ENCODE measurements around the gene NEGR1. TPM values are rescaled to one million over a fixed set of nuclear protein-coding genes. Genes with fewer than 3 reads are reported as not detected.

NEGR1 gene
- total and polyA plus RNA-seq, 4 donors = 0.08 to 0.14 (median 0.12) TPM; not detected in 1

DNA sequence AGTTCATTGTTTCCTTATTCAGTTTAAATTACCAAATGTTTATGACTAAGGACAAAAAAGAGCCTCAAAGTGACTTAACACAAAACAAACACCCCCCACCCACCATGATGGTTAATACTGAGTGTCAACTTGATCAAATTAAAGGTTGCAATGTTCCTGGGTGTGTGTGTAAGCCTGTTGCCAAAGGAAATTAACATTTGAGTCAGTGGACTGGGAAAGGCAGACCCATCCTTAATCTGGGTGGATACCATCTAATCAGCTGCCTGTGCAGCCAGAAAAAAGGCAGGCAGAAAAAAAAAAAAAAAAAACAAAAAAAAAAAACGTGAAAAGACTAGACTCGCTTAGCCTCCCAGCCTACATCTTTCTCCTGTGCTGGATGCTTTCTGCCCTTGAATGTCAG is 543.4 kb downstream of the NEGR1 start:
- Histone ChIP-seq H3K9ac (ENCODE audit: low read depth in 1 of 2, low read length in 2 of 2) (no peak overlapping the region), H3K27ac (ENCODE audit: low read depth in 1 of 2, low read length in 2 of 2) (no peak overlapping the region), H3K27me3 (ENCODE audit: control insufficient read depth in 4 of 4, insufficient read depth in 4 of 4, low read length in 3 of 4) (no peaks in the 10 kb centered on the region), H3K4me3 (ENCODE audit: low read depth in 1 of 3, low read length in 3 of 3) (no peak overlapping the region), H3K36me3 (ENCODE audit: control insufficient read depth in 4 of 4, insufficient read depth in 3 of 4, low read depth in 1 of 4, low read length in 3 of 4) (no peaks in the 10 kb centered on the region), H3K4me1 (ENCODE audit: control insufficient read depth in 4 of 4, insufficient read depth in 4 of 4, low read length in 3 of 4) (no peaks in the 10 kb centered on the region), H3K9me3 (ENCODE audit: control insufficient read depth in 4 of 4, low read length in 3 of 4) (no peaks in the 10 kb centered on the region)
- TF ChIP-seq SP1 (IDR thresholded peaks at IDR 0.05) (no peak), YY1 (IDR thresholded peaks at IDR 0.05) (no peak), FOXA1 (IDR thresholded peaks at IDR 0.05) (no peak), TAF1 (conservative IDR thresholded peaks at IDR 0.05) (no peak), RXRA (IDR thresholded peaks at IDR 0.05) (no peak), JUND (IDR thresholded peaks at IDR 0.05) (no peak), HNF4A (conservative IDR thresholded peaks at IDR 0.05) (no peak)
- TF ChIP-seq, protein P1, sequence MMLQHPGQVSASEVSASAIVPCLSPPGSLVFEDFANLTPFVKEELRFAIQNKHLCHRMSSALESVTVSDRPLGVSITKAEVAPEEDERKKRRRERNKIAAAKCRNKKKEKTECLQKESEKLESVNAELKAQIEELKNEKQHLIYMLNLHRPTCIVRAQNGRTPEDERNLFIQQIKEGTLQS (IDR thresholded peaks at IDR 0.05) = no peak
- TF ChIP-seq, protein P2, sequence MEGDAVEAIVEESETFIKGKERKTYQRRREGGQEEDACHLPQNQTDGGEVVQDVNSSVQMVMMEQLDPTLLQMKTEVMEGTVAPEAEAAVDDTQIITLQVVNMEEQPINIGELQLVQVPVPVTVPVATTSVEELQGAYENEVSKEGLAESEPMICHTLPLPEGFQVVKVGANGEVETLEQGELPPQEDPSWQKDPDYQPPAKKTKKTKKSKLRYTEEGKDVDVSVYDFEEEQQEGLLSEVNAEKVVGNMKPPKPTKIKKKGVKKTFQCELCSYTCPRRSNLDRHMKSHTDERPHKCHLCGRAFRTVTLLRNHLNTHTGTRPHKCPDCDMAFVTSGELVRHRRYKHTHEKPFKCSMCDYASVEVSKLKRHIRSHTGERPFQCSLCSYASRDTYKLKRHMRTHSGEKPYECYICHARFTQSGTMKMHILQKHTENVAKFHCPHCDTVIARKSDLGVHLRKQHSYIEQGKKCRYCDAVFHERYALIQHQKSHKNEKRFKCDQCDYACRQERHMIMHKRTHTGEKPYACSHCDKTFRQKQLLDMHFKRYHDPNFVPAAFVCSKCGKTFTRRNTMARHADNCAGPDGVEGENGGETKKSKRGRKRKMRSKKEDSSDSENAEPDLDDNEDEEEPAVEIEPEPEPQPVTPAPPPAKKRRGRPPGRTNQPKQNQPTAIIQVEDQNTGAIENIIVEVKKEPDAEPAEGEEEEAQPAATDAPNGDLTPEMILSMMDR (IDR thresholded peaks at IDR 0.05; ENCODE audit: low read depth, low read length, missing input control) = no peak
- TF ChIP-seq, protein P3, sequence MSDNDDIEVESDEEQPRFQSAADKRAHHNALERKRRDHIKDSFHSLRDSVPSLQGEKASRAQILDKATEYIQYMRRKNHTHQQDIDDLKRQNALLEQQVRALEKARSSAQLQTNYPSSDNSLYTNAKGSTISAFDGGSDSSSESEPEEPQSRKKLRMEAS (IDR thresholded peaks at IDR 0.05) = no peak
- WGBS = 52% methylated on average over 2 of the region's 2 CpGs
- no peak for DNase-seq (ENCODE audit: low spot score)

DNA sequence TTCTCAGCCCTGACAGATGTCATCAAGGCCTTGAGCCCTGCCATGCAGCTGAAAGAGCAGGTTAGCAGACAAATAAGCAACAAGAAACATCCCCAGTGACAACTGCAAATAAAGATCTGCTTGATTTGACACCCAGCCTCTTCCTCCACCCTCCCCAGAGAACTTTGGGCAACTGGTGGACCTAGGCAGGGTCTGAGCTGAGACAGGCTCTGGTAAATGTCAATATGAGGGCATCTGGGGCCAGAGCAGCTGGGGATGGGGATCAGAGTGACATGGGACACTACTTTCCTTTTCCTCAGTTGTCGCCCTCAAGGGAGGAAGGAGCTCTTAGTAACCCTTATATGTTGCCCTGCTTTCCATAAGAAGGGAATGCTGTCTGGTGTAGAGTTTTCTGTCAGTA is 544.1 kb downstream of the NEGR1 start:
- Histone ChIP-seq H3K36me3 (ENCODE audit: control insufficient read depth in 4 of 4, insufficient read depth in 3 of 4, low read depth in 1 of 4, low read length in 3 of 4) (no peaks in the 10 kb centered on the region), H3K4me3 (ENCODE audit: low read depth in 1 of 3, low read length in 3 of 3) (no peak overlapping the region), H3K27me3 (ENCODE audit: control insufficient read depth in 4 of 4, insufficient read depth in 4 of 4, low read length in 3 of 4) (no peaks in the 10 kb centered on the region), H3K4me1 (ENCODE audit: control insufficient read depth in 4 of 4, insufficient read depth in 4 of 4, low read length in 3 of 4) (no peaks in the 10 kb centered on the region), H3K9ac (ENCODE audit: low read depth in 1 of 2, low read length in 2 of 2) (no peak overlapping the region), H3K27ac (ENCODE audit: low read depth in 1 of 2, low read length in 2 of 2) (no peak overlapping the region), H3K9me3 (ENCODE audit: control insufficient read depth in 4 of 4, low read length in 3 of 4) (no peaks in the 10 kb centered on the region)
- TF ChIP-seq HNF4A (conservative IDR thresholded peaks at IDR 0.05) (no peak), SP1 (IDR thresholded peaks at IDR 0.05) (no peak), GABPA (IDR thresholded peaks at IDR 0.05 in 1 of 2, conservative IDR thresholded peaks at IDR 0.05 in 1 of 2) (no peak), TAF1 (conservative IDR thresholded peaks at IDR 0.05) (no peak), RAD21 (IDR thresholded peaks at IDR 0.05) (no peak), FOXA1 (IDR thresholded peaks at IDR 0.05) (no peak), YY1 (IDR thresholded peaks at IDR 0.05) (no peak), RXRA (IDR thresholded peaks at IDR 0.05) (no peak), HNF4G (IDR thresholded peaks at IDR 0.05) (no peak), FOXA2 (IDR thresholded peaks at IDR 0.05) (no peak), JUND (IDR thresholded peaks at IDR 0.05) (no peak), EGR1 (IDR thresholded peaks at IDR 0.05; ENCODE audit: low read depth in 2 of 2) (no peak), NR2F2 (IDR thresholded peaks at IDR 0.05) (no peak)
- TF ChIP-seq, protein P4, sequence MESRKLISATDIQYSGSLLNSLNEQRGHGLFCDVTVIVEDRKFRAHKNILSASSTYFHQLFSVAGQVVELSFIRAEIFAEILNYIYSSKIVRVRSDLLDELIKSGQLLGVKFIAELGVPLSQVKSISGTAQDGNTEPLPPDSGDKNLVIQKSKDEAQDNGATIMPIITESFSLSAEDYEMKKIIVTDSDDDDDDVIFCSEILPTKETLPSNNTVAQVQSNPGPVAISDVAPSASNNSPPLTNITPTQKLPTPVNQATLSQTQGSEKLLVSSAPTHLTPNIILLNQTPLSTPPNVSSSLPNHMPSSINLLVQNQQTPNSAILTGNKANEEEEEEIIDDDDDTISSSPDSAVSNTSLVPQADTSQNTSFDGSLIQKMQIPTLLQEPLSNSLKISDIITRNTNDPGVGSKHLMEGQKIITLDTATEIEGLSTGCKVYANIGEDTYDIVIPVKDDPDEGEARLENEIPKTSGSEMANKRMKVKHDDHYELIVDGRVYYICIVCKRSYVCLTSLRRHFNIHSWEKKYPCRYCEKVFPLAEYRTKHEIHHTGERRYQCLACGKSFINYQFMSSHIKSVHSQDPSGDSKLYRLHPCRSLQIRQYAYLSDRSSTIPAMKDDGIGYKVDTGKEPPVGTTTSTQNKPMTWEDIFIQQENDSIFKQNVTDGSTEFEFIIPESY (IDR thresholded peaks at IDR 0.05) = no peak
- TF ChIP-seq, protein P1 (IDR thresholded peaks at IDR 0.05) = no peak
- TF ChIP-seq, protein P5, sequence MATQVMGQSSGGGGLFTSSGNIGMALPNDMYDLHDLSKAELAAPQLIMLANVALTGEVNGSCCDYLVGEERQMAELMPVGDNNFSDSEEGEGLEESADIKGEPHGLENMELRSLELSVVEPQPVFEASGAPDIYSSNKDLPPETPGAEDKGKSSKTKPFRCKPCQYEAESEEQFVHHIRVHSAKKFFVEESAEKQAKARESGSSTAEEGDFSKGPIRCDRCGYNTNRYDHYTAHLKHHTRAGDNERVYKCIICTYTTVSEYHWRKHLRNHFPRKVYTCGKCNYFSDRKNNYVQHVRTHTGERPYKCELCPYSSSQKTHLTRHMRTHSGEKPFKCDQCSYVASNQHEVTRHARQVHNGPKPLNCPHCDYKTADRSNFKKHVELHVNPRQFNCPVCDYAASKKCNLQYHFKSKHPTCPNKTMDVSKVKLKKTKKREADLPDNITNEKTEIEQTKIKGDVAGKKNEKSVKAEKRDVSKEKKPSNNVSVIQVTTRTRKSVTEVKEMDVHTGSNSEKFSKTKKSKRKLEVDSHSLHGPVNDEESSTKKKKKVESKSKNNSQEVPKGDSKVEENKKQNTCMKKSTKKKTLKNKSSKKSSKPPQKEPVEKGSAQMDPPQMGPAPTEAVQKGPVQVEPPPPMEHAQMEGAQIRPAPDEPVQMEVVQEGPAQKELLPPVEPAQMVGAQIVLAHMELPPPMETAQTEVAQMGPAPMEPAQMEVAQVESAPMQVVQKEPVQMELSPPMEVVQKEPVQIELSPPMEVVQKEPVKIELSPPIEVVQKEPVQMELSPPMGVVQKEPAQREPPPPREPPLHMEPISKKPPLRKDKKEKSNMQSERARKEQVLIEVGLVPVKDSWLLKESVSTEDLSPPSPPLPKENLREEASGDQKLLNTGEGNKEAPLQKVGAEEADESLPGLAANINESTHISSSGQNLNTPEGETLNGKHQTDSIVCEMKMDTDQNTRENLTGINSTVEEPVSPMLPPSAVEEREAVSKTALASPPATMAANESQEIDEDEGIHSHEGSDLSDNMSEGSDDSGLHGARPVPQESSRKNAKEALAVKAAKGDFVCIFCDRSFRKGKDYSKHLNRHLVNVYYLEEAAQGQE (IDR thresholded peaks at IDR 0.05) = no peak
- TF ChIP-seq, protein P3 (IDR thresholded peaks at IDR 0.05) = no peak
- TF ChIP-seq, protein P2 (IDR thresholded peaks at IDR 0.05; ENCODE audit: low read depth, low read length, missing input control) = no peak
- DNase-seq (ENCODE audit: low spot score) = no peak
- whole genome bisulfite sequencing = 89% methylated on average over 1 of the region's 1 CpG
